SK-N-SH treated with all-trans-retinoic acid at 6 μM for 48 hours (cell line): Measurements from ENCODE around the gene MC1R.

Source experiments
- ATAC-seq: fragments of 200-7000 bp; cut with Tn5 transposase; 3 replicates; pipeline ENCODE4 v1.9.1; 2020; ENCODE audit warnings: mild to moderate bottlenecking, moderate library complexity
- ARNTL ChIP-seq: fragments of 450-650 bp; formaldehyde crosslinking; IDR thresholded peaks from 2 replicates; pipeline ENCODE4 v1.5.0; 2020; ENCODE audit warnings: low read depth, mild to moderate bottlenecking, moderate library complexity, borderline replicate concordance
- BACH2 ChIP-seq: fragments of 250-450 bp; sonication (Bioruptor Pico); IDR thresholded peaks from 2 replicates; pipeline ENCODE4 v1.9.0; 2021; ENCODE audit warnings: mild to moderate bottlenecking, borderline replicate concordance
- CREB5 ChIP-seq: fragments of 250-450 bp; sonication (Bioruptor Pico); IDR thresholded peaks from 2 replicates; pipeline ENCODE4 v1.5.1; 2020; ENCODE audit warnings: low read depth, mild to moderate bottlenecking, moderate library complexity
- ESRRG ChIP-seq: fragments of 250-450 bp; sonication (Bioruptor Pico); IDR thresholded peaks from 2 replicates; pipeline ENCODE4 v1.6.1; 2021; ENCODE audit warnings: mild to moderate bottlenecking
- GLIS3 ChIP-seq: fragments of 250-450 bp; sonication (Bioruptor Pico); IDR thresholded peaks from 2 replicates; pipeline ENCODE4 v1.5.0; 2020; ENCODE audit warnings: mild to moderate bottlenecking, moderate library complexity
- ISL1 ChIP-seq: fragments of 250-450 bp; sonication (Bioruptor Pico); IDR thresholded peaks from 2 replicates; pipeline ENCODE4 v2.1.2; 2022; ENCODE audit warnings: mild to moderate bottlenecking, moderate library complexity
- OSR1 ChIP-seq: fragments of 250-450 bp; sonication (Bioruptor Pico); IDR thresholded peaks from 2 replicates; pipeline ENCODE4 v1.8.0; 2022; ENCODE audit warnings: moderate library complexity, mild to moderate bottlenecking, inconsistent platforms
- POU6F1 ChIP-seq: fragments of 250-450 bp; sonication (Bioruptor Pico); IDR thresholded peaks from 2 replicates; pipeline ENCODE4 v1.8.0; 2021; ENCODE audit warnings: low read depth, mild to moderate bottlenecking, moderate library complexity, borderline replicate concordance
- PPARA ChIP-seq: fragments of 250-450 bp; sonication (Bioruptor Pico); IDR thresholded peaks from 2 replicates; pipeline ENCODE4 v1.5.0; 2020; ENCODE audit warnings: mild to moderate bottlenecking, borderline replicate concordance
- SNAI2 ChIP-seq: fragments of 250-450 bp; sonication (Bioruptor Pico); IDR thresholded peaks from 2 replicates; pipeline ENCODE4 v1.5.0; 2020; ENCODE audit warnings: mild to moderate bottlenecking, moderate library complexity
- TCF4 ChIP-seq: fragments of 250-450 bp; sonication (Bioruptor Pico); IDR thresholded peaks from 2 replicates; pipeline ENCODE4 v1.8.0; 2021; ENCODE audit warnings: mild to moderate bottlenecking, moderate library complexity, borderline replicate concordance
- TOX ChIP-seq: fragments of 250-450 bp; sonication (Bioruptor Pico); IDR thresholded peaks from 2 replicates; pipeline ENCODE4 v1.8.0; 2021; ENCODE audit warnings: mild to moderate bottlenecking, moderate library complexity, borderline replicate concordance
- ZC3H10 ChIP-seq: fragments of 250-450 bp; sonication (Bioruptor Pico); IDR thresholded peaks from 2 replicates; pipeline ENCODE4 v1.5.1; 2021; ENCODE audit warnings: mild to moderate bottlenecking, moderate library complexity
- ZFP3 ChIP-seq: fragments of 250-450 bp; sonication (Bioruptor Pico); IDR thresholded peaks from 2 replicates; pipeline ENCODE4 v1.5.0; 2020; ENCODE audit warnings: mild to moderate bottlenecking, moderate library complexity
- ZFP30 ChIP-seq: fragments of 450-650 bp; formaldehyde crosslinking; IDR thresholded peaks from 2 replicates; pipeline ENCODE4 v1.5.0; 2022; ENCODE audit warnings: mild to moderate bottlenecking, moderate library complexity
- ZNF565 ChIP-seq: fragments of 450-650 bp; formaldehyde crosslinking; conservative IDR thresholded peaks from 2 replicates; pipeline ENCODE4 v1.5.0; 2020; ENCODE audit warnings: low read depth, mild to moderate bottlenecking, moderate library complexity
- ZNF70 ChIP-seq: fragments of 450-650 bp; formaldehyde crosslinking; IDR thresholded peaks from 2 replicates; pipeline ENCODE4 v1.5.0; 2020; ENCODE audit warnings: mild to moderate bottlenecking, moderate library complexity
- TF ChIP-seq, protein P1 (sequence below): fragments of 250-450 bp; sonication (Bioruptor Pico); IDR thresholded peaks from 2 replicates; pipeline ENCODE4 v1.8.0; 2020; ENCODE audit warnings: mild to moderate bottlenecking, moderate library complexity, borderline replicate concordance
- TF ChIP-seq, protein P2 (sequence below): fragments of 250-450 bp; sonication (Bioruptor Pico); IDR thresholded peaks from 2 replicates; pipeline ENCODE4 v1.5.1; 2021; ENCODE audit warnings: mild to moderate bottlenecking, moderate library complexity

The MC1R gene

DNA sequence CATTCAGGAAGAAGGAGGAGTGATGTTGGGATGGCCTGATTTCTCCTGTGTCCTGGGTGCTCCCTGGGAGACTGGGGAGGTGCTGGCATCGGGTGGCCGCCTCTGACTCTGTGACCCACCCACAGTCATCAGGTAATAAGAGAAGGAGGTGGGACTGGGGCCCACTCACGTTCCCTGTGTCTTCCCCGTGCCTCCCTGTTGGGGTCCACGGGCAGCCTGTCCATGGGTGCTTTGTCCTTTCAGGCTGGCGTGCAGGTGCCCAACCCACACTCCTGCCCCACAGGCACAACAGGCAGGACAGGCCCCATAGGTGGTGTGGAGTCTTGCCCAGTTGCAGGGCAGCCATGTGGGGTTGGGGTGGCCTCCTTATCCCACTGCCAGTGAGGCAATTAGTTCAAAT, 33.9 kb downstream of the MC1R start (continued):
- TF ChIP-seq ZNF70 (CRISPR knock-in tag) (no peak), ESRRG (CRISPR knock-in tag) (no peak), ARNTL (CRISPR knock-in tag) (no peak)

DNA sequence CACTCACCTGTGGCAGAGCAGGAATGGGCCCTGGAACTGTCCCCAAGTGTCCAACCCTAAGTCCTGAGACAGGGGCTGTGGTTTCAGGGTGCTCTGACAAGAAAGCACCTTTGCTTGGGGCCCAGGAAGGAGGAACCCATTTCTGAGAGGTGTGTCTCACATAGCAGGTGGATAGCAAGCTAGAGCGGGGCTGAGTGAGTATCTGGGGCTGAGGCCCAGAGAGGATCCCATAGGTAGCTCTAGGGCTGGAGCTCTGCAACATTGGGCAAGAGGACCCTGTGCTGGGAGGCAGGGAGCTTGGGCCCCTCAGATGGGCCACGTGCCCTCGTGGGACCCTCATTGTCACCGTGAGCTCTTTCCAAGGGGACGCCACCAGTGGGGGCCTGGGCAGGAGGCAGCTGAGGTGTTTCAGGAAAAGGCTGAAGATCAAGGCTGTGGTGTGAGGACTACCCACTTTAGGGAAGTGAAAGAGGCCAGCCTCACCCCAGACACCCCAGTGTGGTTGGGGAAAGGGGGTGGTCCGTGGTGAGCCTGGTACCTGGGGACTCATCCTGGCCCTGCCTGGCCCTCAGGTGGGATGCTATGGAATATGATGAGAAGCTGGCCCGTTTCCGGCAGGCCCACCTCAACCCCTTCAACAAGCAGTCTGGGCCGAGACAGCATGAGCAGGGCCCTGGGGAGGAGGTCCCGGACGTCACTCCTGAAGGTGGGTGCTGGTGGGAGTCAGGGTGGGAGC, 35.2 kb downstream of the MC1R start:
- ATAC-seq, result no peak
- TF ChIP-seq ZC3H10 (CRISPR knock-in tag) (no peak), CREB5 (CRISPR knock-in tag) (no peak), SNAI2 (CRISPR knock-in tag) (no peak), GLIS3 (CRISPR knock-in tag) (no peak), ZNF70 (CRISPR knock-in tag) (no peak), ZNF565 (no peak), ZFP30 (CRISPR knock-in tag) (no peak), ISL1 (CRISPR knock-in tag) (no peak), PPARA (CRISPR knock-in tag) (no peak), OSR1 (CRISPR knock-in tag) (no peak), BACH2 (CRISPR knock-in tag) (no peak), TOX (CRISPR knock-in tag) (no peak), TCF4 (CRISPR knock-in tag) (no peak), POU6F1 (CRISPR knock-in tag) (no peak), ESRRG (CRISPR knock-in tag) (no peak)
- TF ChIP-seq, protein P1, sequence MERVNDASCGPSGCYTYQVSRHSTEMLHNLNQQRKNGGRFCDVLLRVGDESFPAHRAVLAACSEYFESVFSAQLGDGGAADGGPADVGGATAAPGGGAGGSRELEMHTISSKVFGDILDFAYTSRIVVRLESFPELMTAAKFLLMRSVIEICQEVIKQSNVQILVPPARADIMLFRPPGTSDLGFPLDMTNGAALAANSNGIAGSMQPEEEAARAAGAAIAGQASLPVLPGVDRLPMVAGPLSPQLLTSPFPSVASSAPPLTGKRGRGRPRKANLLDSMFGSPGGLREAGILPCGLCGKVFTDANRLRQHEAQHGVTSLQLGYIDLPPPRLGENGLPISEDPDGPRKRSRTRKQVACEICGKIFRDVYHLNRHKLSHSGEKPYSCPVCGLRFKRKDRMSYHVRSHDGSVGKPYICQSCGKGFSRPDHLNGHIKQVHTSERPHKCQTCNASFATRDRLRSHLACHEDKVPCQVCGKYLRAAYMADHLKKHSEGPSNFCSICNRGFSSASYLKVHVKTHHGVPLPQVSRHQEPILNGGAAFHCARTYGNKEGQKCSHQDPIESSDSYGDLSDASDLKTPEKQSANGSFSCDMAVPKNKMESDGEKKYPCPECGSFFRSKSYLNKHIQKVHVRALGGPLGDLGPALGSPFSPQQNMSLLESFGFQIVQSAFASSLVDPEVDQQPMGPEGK, result no peak

- TF ChIP-seq, protein P2, sequence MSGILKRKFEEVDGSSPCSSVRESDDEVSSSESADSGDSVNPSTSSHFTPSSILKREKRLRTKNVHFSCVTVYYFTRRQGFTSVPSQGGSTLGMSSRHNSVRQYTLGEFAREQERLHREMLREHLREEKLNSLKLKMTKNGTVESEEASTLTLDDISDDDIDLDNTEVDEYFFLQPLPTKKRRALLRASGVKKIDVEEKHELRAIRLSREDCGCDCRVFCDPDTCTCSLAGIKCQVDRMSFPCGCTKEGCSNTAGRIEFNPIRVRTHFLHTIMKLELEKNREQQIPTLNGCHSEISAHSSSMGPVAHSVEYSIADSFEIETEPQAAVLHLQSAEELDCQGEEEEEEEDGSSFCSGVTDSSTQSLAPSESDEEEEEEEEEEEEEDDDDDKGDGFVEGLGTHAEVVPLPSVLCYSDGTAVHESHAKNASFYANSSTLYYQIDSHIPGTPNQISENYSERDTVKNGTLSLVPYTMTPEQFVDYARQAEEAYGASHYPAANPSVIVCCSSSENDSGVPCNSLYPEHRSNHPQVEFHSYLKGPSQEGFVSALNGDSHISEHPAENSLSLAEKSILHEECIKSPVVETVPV (CRISPR knock-in tag), result no peak
- TF ChIP-seq ZC3H10 (CRISPR knock-in tag) (no peak), BACH2 (CRISPR knock-in tag) (no peak), ARNTL (CRISPR knock-in tag) (no peak)
These were observed 35.8 kb downstream of the MC1R start for GRCh38 chr16:89954462-89954861.

GRCh38 chr16:89955001-89955685, 36.5 kb downstream of the MC1R start:
- ATAC-seq, result no peak

More at GRCh38 chr16:89954462-89954861, 35.8 kb downstream of the MC1R start:
- no peak for ATAC-seq

More at GRCh38 chr16:89955001-89955685, 36.5 kb downstream of the MC1R start:
- TF ChIP-seq ZFP3 (CRISPR knock-in tag), result no peak
- TF ChIP-seq ESRRG (CRISPR knock-in tag), result no peak
- no peak for TF ChIP-seq GLIS3 (CRISPR knock-in tag)
- TF ChIP-seq BACH2 (CRISPR knock-in tag), result no peak
